Spleen (tissue), 11 donors: Measurements from ENCODE around the gene CEACAM21. TPM values are rescaled to one million over a fixed set of nuclear protein-coding genes. Genes with fewer than 3 reads are reported as not detected.

Experiments used
- DNase-seq: peaks from one replicate; pipeline ENCODE4 v3.0.0-alpha.2; 2020
- H3K27ac ChIP-seq, 8 donors: fragments of 200-600 bp; sonication (generic) in 7 of 8; 1 replicate in 4 of 8; 2 replicates in 4 of 8; pipeline versions ENCODE4 v1.5.0 to v1.8.0; 2016 to 2021; ENCODE audit warnings: inconsistent platforms in 4 of 8, mild to moderate bottlenecking in 4 of 8, moderate library complexity in 1 of 8
- H3K27me3 ChIP-seq, 7 donors: fragments of 200-600 bp; sonication (generic) in 6 of 7; replicated peaks in 1 of 7; 1 replicate in 4 of 7; 2 replicates in 3 of 7; pipeline versions ENCODE4 v1.5.0 to v1.8.0; 2016 to 2021; ENCODE audit warnings: inconsistent platforms in 3 of 7, mild to moderate bottlenecking in 1 of 7
- H3K36me3 ChIP-seq, 6 donors: fragments of 200-600 bp; sonication (generic) in 5 of 6; 1 replicate in 4 of 6; 2 replicates in 2 of 6; pipeline versions ENCODE4 v1.5.0 to v1.8.0; 2016 to 2021; ENCODE audit warnings: inconsistent platforms in 2 of 6
- H3K4me1 ChIP-seq, 6 donors: fragments of 200-600 bp; sonication (generic) in 5 of 6; 1 replicate in 3 of 6; 2 replicates in 3 of 6; pipeline versions ENCODE4 v1.5.0 to v1.8.0; 2016 to 2021; ENCODE audit warnings: inconsistent platforms in 3 of 6
- H3K4me3 ChIP-seq, 8 donors: fragments of 200-600 bp; sonication (generic) in 7 of 8; 1 replicate in 4 of 8; 2 replicates in 4 of 8; pipeline versions ENCODE4 v1.5.0 to v1.8.0; 2016 to 2021; ENCODE audit warnings: inconsistent platforms in 4 of 8, mild to moderate bottlenecking in 4 of 8, moderate library complexity in 2 of 8
- H3K9me3 ChIP-seq, 8 donors: fragments of 200-600 bp; sonication (generic) in 7 of 8; 1 replicate in 4 of 8; 2 replicates in 4 of 8; pipeline versions ENCODE4 v1.5.0 to v1.8.0; 2016 to 2021; ENCODE audit warnings: inconsistent platforms in 4 of 8
- POLR2A ChIP-seq, 3 donors: fragments of 450-650 bp; IDR thresholded peaks; one replicate each; pipeline ENCODE4 v1.5.1; 2017; ENCODE audit warnings: antibody characterized with exemption in 3 of 3, mild to moderate bottlenecking in 1 of 3
- POLR2AphosphoS5 ChIP-seq, 3 donors: sonication (generic); formaldehyde crosslinking; IDR thresholded peaks; one replicate each; pipeline ENCODE4 v1.5.1; 2017; ENCODE audit warnings: antibody characterized with exemption in 3 of 3
- WGBS, 5 donors: extraction: QIAGEN DNeasy Blood & Tissue Kit in 3 of 5; methylation state at CpG; one replicate each; pipeline versions ENCODE4 v1.1.5 to v1.1.7; 2013 to 2018; 5-methylcytosine and 5-hydroxymethylcytosine counted together
- intact Hi-C: fragments of 100-400 bp; cut with DNase I; formaldehyde crosslinking; loops from one replicate; pipeline ENCODE4 v1.15.0; 2023; ENCODE audit warnings: low total_unique reads
- polyA plus RNA-seq, 3 donors: library from polyadenylated mRNA; stranded (reverse); fragments of 200-250 nt; gene quantifications; one replicate each; pipeline ENCODE4 v1.2.1, GENCODE V29; 2013
- total RNA-seq, 7 donors: library from RNA; depleted of rRNA in 3 of 7; stranded (reverse); fragments of >200 nt in 3 of 7; fragmentation: NEBNext Ultra II Directional in 4 of 7; extraction: Animal tissue kit (Norgen Biotek cat#: 25700) in 4 of 7; gene quantifications; one replicate each; pipeline versions ENCODE4 v1.1.0 to v1.2.1, GENCODE V29; 2016 to 2021
- TF ChIP-seq, protein P1 (sequence below), 11 experiments: fragments of 200-600 bp in 7 of 11; fragments of 450-650 bp in 4 of 11; sonication (generic) in 4 of 11; IDR thresholded peaks in 8 of 11; conservative IDR thresholded peaks in 3 of 11; 1 replicate in 7 of 11; 2 replicates in 4 of 11; pipeline versions ENCODE4 v1.4.0 to v1.8.0; 2016 to 2021; ENCODE audit warnings: antibody characterized with exemption in 11 of 11, inconsistent platforms in 4 of 11, mild to moderate bottlenecking in 1 of 11
- donor health status: healthy with polysubstance abuse.
- donor health status: DM: no; HTN: no; CAD: no; lungs with moderate emphysema.
- donor health status: DM: no; HTN: no; CAD: no.
- donor health status: Bipolar disorder and iron deficiency.
- donor health status: healthy.
- donor health status: DM: no; HTN: no; CAD: no.
- donor health status: DM: yes; HTN: yes; CAD: no.

CEACAM21 gene
- total and polyA plus RNA-seq, 10 donors: 10.3 to 22.9 (median 19.2) TPM

DNA sequence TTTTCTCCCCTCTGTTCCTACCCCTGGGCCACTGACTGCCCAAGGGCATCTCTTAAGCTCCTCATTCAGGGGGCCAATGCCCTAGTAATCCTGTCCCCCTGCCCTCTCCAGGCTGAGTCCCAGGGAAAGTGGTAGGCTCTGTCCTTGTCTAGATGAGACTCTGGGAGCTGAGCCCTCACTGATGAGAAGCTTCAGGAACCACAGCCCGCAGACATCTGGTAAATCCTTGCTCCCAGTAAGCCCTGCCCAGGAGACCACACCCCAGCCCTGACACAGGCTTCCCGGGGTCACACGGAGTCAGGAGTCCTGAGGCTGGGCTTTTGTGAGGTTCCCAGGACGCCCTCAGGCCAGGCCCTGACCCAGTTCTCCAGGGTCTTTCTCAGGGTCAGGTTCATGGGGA is 49.0 kb downstream of the CEACAM21 start:
- H3K36me3 ChIP-seq: peaks cover 0 to 12% (median 0%) of the 10 kb centered on the region in 6 donors
- no peak for TF ChIP-seq POLR2A (IDR thresholded peaks at IDR 0.05)
- TF ChIP-seq, protein P1, sequence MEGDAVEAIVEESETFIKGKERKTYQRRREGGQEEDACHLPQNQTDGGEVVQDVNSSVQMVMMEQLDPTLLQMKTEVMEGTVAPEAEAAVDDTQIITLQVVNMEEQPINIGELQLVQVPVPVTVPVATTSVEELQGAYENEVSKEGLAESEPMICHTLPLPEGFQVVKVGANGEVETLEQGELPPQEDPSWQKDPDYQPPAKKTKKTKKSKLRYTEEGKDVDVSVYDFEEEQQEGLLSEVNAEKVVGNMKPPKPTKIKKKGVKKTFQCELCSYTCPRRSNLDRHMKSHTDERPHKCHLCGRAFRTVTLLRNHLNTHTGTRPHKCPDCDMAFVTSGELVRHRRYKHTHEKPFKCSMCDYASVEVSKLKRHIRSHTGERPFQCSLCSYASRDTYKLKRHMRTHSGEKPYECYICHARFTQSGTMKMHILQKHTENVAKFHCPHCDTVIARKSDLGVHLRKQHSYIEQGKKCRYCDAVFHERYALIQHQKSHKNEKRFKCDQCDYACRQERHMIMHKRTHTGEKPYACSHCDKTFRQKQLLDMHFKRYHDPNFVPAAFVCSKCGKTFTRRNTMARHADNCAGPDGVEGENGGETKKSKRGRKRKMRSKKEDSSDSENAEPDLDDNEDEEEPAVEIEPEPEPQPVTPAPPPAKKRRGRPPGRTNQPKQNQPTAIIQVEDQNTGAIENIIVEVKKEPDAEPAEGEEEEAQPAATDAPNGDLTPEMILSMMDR (IDR thresholded peaks at IDR 0.05 in 8 of 11, conservative IDR thresholded peaks at IDR 0.05 in 3 of 11): no peak
- TF ChIP-seq POLR2AphosphoS5 (IDR thresholded peaks at IDR 0.05): peak in 1 of 3 donors; percentile 8
- WGBS, 5 donors: 34 to 72% (median 56%) methylated on average over 1 to 4 of the region's 4 CpGs
- H3K9me3 ChIP-seq: peaks cover 0 to 3% (median 1%) of the 10 kb centered on the region in 8 donors
- peaks cover 0 to 56% (median 0%) of the 10 kb centered on the region in 7 donors for H3K27me3 ChIP-seq
- peak overlapping the region in 5 of 8 donors; percentile 13 to 94 (median 85) for H3K27ac ChIP-seq
- intact Hi-C loops: no loop called here
- peak overlapping the region in 4 of 8 donors; percentile 36 to 61 (median 38) for H3K4me3 ChIP-seq
- H3K4me1 ChIP-seq: peaks cover 0 to 57% (median 12%) of the 10 kb centered on the region in 6 donors
- no peak for DNase-seq

DNA sequence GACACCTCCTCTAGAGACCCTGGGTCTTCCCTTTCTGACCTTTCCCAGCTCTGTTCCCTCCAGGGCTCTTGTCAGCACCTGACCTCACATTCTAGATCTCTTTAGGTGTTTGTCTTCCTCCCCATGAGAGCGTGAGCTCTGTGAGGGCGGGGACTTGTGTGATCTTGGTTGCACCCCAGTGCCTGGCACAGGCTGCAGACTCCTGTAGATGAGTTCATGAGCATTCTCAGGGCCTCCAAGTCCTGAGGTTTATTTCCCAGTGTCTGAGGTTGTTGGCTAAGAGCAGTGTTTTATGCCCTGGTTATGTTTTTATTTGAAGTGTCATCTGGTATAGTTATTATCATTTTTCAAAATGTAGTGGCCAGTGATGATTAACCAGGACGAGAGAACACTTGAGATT is 50.3 kb downstream of the CEACAM21 start:
- DNase-seq: no peak
- intact Hi-C loops: no loop called here
- peaks cover 0 to 43% (median 5%) of the 10 kb centered on the region in 6 donors for H3K4me1 ChIP-seq
- H3K4me3 ChIP-seq: peak overlapping the region in 6 of 8 donors; percentile 17 to 61 (median 36)
- no peak for TF ChIP-seq POLR2A (IDR thresholded peaks at IDR 0.05)
- TF ChIP-seq POLR2AphosphoS5 (IDR thresholded peaks at IDR 0.05): no peak
- TF ChIP-seq, protein P1 (IDR thresholded peaks at IDR 0.05 in 8 of 11, conservative IDR thresholded peaks at IDR 0.05 in 3 of 11): no peak
- H3K36me3 ChIP-seq: peaks cover 0 to 3% (median 0%) of the 10 kb centered on the region in 6 donors
- 41 to 68% (median 44%) methylated on average over 3 of the region's 3 CpGs for WGBS, 5 donors
- H3K27ac ChIP-seq: peak overlapping the region; percentile 42 to 94 (median 77)
- peaks cover 0 to 15% (median 14%) of the 10 kb centered on the region in 8 donors for H3K9me3 ChIP-seq
- peaks cover 0 to 46% (median 0%) of the 10 kb centered on the region in 7 donors for H3K27me3 ChIP-seq

DNA sequence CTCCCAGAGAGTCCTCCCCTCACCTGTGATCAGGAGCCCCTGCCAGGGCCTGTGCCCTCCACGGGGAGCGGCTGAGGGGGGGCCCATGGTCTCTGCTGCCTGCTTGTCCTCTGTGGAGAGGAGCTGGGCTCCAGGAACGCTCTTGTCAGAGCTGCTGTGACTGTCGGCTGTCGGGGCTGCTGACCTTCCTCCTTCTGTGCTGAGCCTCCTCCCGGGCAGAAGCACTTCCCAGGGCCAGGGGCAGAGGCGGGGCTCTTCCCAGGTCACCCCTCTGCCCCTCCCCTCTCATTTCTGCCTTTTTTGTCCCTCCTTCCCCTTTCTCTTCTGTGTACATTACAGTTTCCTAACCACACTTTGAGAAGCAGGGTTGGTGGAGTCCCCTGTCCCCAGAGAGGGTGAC is 50.9 kb downstream of the CEACAM21 start, which contains the start of gene CEACAM4:
CEACAM4 (minus strand) TSS at position 198 of the 400 bp plus-strand sequence; CDS start at position 87, 111 bp downstream.
- H3K27me3 ChIP-seq: peaks cover 0 to 41% (median 0%) of the 10 kb centered on the region in 7 donors
- peak; percentile 91 for DNase-seq
- H3K4me3 ChIP-seq: peak within 1 kb of the TSS in 7 of 8 donors; percentile 14 to 61 (median 36)
- peaks cover 0 to 21% (median 17%) of the 10 kb centered on the region in 8 donors for H3K9me3 ChIP-seq
- H3K36me3 ChIP-seq: peaks cover 0 to 3% (median 0%) of the 10 kb centered on the region in 6 donors
- H3K27ac ChIP-seq: peak within 1 kb of the TSS; percentile 42 to 94 (median 77)
- peaks cover 0 to 37% (median 4%) of the 10 kb centered on the region in 6 donors for H3K4me1 ChIP-seq
- 3 to 16% (median 11%) methylated on average over 7 of the region's 7 CpGs for WGBS, 5 donors
- intact Hi-C loops: no loop called here
- peak; percentile 89 to 92 (median 91) for TF ChIP-seq POLR2AphosphoS5 (IDR thresholded peaks at IDR 0.05)
- TF ChIP-seq, protein P1 (IDR thresholded peaks at IDR 0.05 in 8 of 11, conservative IDR thresholded peaks at IDR 0.05 in 3 of 11): no peak
- TF ChIP-seq POLR2A (IDR thresholded peaks at IDR 0.05): peak; percentile 21 to 68 (median 38)

DNA sequence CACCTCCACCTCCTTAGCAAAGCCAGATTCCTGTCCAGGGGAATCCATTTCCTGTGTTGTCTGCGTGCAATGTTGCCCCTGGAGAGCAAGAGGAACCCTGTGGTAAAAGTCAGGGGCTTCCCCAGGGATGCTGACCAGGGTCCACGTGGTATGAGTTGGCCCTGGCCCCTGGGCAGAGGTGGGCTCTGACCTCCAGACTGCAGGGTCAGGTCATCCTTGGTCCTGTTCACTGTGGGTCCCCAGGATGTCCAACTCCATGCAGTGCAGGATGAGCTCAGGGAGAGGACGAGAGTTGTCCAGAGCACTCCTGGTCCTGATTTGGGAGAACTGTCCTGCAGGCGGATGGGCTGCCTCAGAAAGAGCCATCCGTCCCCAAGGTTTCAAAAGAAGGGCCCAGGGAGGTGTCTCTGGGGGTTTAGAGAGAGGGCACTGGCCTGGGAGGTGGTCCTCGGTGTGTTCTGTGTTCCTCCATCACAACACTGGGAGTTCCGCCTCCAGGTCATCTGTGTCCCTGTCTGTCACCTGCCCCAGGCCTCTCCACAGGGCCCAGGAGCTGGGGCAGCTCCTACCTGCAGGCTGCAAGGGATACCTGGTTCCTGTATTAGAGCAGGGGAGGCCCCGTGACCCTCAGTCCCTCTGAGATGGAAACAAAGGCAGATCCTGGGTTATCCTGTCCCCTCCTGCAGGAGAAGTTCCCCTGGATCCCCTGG is 52.2 kb downstream of the CEACAM21 start:
- intact Hi-C loops: no loop called here
- DNase-seq: no peak
- Histone ChIP-seq H3K27me3 (peaks cover 0 to 42% (median 0%) of the 10 kb centered on the region in 7 donors), H3K4me1 (peaks cover 0 to 25% (median 4%) of the 10 kb centered on the region in 6 donors), H3K36me3 (peaks cover 0 to 3% (median 0%) of the 10 kb centered on the region in 6 donors), H3K4me3 (peak overlapping the region in 1 of 8 donors; percentile 61), H3K27ac (peak overlapping the region in 2 of 8 donors; percentile 89 to 94), H3K9me3 (peaks cover 0 to 31% (median 22%) of the 10 kb centered on the region in 8 donors)
- WGBS, 5 donors: 62 to 76% (median 66%) methylated on average over 4 to 8 of the region's 8 CpGs
- TF ChIP-seq POLR2A (IDR thresholded peaks at IDR 0.05): no peak
- TF ChIP-seq, protein P1 (IDR thresholded peaks at IDR 0.05 in 8 of 11, conservative IDR thresholded peaks at IDR 0.05 in 3 of 11): no peak
- TF ChIP-seq POLR2AphosphoS5 (IDR thresholded peaks at IDR 0.05): no peak
